KOPT-K1 (cell line): Measurements from ENCODE around the gene SAAL1.

Experiments
- H3K27ac ChIP-seq: fragments of 200-600 bp; sonication (generic); 2 replicates; pipeline ENCODE4 v1.5.1; 2016; ENCODE audit warnings: antibody characterized with exemption, mild to moderate bottlenecking, low read depth, low read length; ENCODE audit not compliant: poor library complexity, severe bottlenecking
- H3K36me3 ChIP-seq: fragments of 200-600 bp; sonication (generic); 2 replicates; pipeline ENCODE4 v1.5.1; 2017; ENCODE audit warnings: antibody characterized with exemption, mild to moderate bottlenecking, low read length, moderate library complexity; ENCODE audit not compliant: insufficient read depth
- H3K9me3 ChIP-seq: fragments of 200-600 bp; sonication (generic); 2 replicates; pipeline ENCODE4 v1.5.1; 2017; ENCODE audit warnings: antibody characterized with exemption, low read length, mild to moderate bottlenecking; ENCODE audit not compliant: insufficient read depth, poor library complexity, severe bottlenecking

The SAAL1 gene

GRCh38 chr11:18063862-18064434 lies 41.9 kb downstream of the SAAL1 start:
- Histone ChIP-seq H3K27ac (no peak overlapping the region), H3K9me3 (no peaks in the 10 kb centered on the region), H3K36me3 (no peaks in the 10 kb centered on the region)

- Histone ChIP-seq H3K9me3 (no peaks in the 10 kb centered on the region), H3K27ac (no peak overlapping the region), H3K36me3 (no peaks in the 10 kb centered on the region)
Observed at GRCh38 chr11:18063125-18063524, 42.8 kb downstream of the SAAL1 start.

GRCh38 chr11:18061351-18061750 lies 44.5 kb downstream of the SAAL1 start:
- H3K9me3 ChIP-seq = no peaks in the 10 kb centered on the region
- H3K36me3 ChIP-seq = no peaks in the 10 kb centered on the region
- H3K27ac ChIP-seq = no peak overlapping the region

GRCh38 chr11:18056561-18057181 lies 49.2 kb downstream of the SAAL1 start:
- Histone ChIP-seq H3K36me3 (no peaks in the 10 kb centered on the region), H3K27ac (no peak overlapping the region), H3K9me3 (no peaks in the 10 kb centered on the region)

- H3K9me3 ChIP-seq = no peaks in the 10 kb centered on the region
- no peak overlapping the region for H3K27ac ChIP-seq
Observed at GRCh38 chr11:18054511-18055103, 51.3 kb downstream of the SAAL1 start.

GRCh38 chr11:18050848-18051247 lies 55.0 kb downstream of the SAAL1 start:
- H3K9me3 ChIP-seq = no peaks in the 10 kb centered on the region
- H3K36me3 ChIP-seq = no peaks in the 10 kb centered on the region
- no peak overlapping the region for H3K27ac ChIP-seq

More at GRCh38 chr11:18054511-18055103, 51.3 kb downstream of the SAAL1 start:
- H3K36me3 ChIP-seq = no peaks in the 10 kb centered on the region

- H3K9me3 ChIP-seq = no peaks in the 10 kb centered on the region
- no peak within 1 kb of the TSS for H3K27ac ChIP-seq
- H3K36me3 ChIP-seq = no peaks in the 10 kb centered on the region
Observed at GRCh38 chr11:18046116-18046777, 59.6 kb downstream of the SAAL1 start, which contains the start of gene TPH1. TPH1 (minus strand) TSS chr11:18046269; CDS start chr11:18040762, 5,507 bp downstream.

- Histone ChIP-seq H3K9me3 (no peaks in the 10 kb centered on the region), H3K36me3 (no peaks in the 10 kb centered on the region), H3K27ac (no peak overlapping the region)
Observed at GRCh38 chr11:18036456-18036855, 69.4 kb downstream of the SAAL1 start.
